ENCODE data around the gene RNF168.
"Not testable (repeated sequence)": the region's sequence is repeated elsewhere in the genome, so short reads cannot be mapped to it uniquely, and the experiment has no call there.

Gene RNF168

DNA sequence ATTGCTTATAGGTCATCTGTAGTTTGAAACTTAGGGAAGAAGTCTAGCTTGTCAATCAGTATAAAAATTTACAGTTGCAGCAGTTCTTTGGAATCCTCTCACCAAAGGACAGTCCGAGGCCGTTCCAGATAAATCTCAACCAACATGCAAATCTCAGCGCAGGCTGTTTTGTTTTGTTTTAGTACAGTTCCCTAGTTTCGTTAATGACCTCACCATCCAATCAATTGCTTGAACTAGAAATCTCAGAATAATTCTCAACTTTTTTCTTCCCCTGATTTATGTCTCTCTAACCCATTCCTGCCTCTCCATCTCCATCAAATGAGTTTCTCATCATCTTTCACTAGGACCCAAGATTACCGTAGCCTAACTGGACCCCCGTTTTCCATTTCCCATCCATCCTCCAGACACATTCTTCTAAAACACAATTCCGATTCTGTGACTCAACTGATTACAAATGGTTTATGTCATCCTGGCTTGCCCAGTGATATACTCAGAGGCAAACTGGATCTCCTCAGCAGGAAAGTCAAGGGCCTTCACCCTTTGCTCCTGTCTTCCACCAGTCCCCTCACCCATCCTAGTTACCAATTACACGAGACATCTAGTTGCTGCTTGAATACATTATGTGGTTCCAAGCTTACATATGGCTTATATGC, 10.3 kb upstream of the RNF168 start:
- TF ChIP-seq, protein P1, sequence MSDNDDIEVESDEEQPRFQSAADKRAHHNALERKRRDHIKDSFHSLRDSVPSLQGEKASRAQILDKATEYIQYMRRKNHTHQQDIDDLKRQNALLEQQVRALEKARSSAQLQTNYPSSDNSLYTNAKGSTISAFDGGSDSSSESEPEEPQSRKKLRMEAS (IDR thresholded peaks at IDR 0.05; ENCODE audit: low read depth, low read length) = no peak
- TF ChIP-seq MYC (IDR thresholded peaks at IDR 0.05; ENCODE audit: low read depth, low read length) (no peak), POLR2A (IDR thresholded peaks at IDR 0.05; ENCODE audit: extremely low read depth, insufficient read length) (no peak)
- TF ChIP-seq, protein P2, sequence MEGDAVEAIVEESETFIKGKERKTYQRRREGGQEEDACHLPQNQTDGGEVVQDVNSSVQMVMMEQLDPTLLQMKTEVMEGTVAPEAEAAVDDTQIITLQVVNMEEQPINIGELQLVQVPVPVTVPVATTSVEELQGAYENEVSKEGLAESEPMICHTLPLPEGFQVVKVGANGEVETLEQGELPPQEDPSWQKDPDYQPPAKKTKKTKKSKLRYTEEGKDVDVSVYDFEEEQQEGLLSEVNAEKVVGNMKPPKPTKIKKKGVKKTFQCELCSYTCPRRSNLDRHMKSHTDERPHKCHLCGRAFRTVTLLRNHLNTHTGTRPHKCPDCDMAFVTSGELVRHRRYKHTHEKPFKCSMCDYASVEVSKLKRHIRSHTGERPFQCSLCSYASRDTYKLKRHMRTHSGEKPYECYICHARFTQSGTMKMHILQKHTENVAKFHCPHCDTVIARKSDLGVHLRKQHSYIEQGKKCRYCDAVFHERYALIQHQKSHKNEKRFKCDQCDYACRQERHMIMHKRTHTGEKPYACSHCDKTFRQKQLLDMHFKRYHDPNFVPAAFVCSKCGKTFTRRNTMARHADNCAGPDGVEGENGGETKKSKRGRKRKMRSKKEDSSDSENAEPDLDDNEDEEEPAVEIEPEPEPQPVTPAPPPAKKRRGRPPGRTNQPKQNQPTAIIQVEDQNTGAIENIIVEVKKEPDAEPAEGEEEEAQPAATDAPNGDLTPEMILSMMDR (IDR thresholded peaks at IDR 0.05; ENCODE audit: low read depth, low read length) = no peak
- H3K4me3 ChIP-seq (ENCODE audit: low read depth, low read length) = no peak overlapping the region
- no peak for DNase-seq (ENCODE audit: low read depth)

DNA sequence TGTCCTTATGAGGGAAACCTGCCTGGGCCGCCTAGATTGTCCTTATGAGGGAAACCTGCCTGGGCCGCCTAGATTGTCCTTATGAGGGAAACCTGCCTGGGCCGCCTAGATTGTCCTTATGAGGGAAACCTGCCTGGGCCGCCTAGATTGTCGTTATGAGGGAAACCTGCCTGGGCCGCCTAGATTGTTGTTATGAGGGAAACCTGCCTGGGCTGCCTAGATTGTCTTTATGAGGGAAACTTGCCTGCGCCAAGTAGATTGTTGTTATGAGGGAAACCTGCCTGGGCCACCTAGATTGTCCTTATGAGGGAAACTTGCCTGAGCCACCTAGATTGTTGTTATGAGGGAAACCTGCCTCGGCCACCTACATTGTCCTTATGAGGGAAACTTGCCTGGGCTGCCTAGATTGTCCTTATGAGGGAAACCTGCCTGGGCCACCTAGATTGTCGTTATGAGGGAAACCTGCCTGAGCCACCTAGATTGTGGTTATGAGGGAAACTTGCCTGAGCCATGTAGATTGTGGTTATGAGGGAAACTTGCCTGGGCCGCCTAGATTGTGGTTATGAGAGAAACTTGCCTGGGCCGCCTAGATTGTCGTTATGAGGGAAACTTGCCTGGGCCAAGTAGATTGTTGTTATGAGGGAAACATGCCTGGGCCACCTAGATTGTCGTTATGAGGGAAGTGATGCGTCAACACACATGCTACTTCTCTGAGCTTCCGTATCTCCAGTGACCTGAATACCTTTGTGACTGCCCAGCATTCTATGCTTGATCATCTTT, 8.3 kb upstream of the RNF168 start:
- not testable (repeated sequence) for H3K4me3 ChIP-seq (ENCODE audit: low read depth, low read length); DNase-seq (ENCODE audit: low read depth)

DNA sequence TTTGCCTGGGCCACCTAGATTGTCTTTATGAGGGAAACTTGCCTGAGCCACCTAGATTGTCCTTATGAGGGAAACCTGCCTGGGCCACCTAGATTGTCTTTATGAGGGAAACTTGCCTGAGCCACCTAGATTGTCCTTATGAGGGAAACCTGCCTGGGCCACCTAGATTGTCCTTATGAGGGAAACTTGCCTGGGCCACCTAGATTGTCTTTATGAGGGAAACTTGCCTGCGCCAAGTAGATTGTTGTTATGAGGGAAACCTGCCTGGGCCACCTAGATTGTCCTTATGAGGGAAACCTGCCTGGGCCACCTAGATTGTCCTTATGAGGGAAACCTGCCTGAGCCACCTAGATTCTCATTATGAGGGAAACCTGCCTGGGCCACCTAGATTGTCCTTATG, 7.5 kb upstream of the RNF168 start:
- H3K4me3 ChIP-seq (ENCODE audit: low read depth, low read length); DNase-seq (ENCODE audit: low read depth): not testable (repeated sequence)

DNA sequence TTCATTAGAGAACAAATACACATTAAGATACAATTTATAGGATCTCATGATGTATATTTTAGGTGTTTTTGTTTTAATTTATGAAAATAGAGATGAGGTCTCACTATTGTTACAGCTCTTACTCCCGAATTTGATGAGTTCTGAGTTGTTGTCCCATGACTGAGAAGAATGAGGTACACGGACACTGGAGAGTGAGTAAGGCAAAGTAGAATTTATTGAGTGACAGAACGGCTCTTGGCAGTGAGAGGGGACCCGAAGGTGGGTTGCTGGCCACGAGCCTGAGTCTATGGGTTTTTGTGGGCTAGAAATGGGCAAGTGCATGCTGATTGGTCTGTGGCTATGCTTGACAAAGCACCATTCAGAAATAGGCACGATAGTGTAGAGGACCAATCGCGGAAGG, 3.1 kb upstream of the RNF168 start:
- DNase-seq (ENCODE audit: low read depth) = no peak
- no peak overlapping the region for H3K4me3 ChIP-seq (ENCODE audit: low read depth, low read length)
- TF ChIP-seq MYC (IDR thresholded peaks at IDR 0.05; ENCODE audit: low read depth, low read length) (no peak), POLR2A (IDR thresholded peaks at IDR 0.05; ENCODE audit: extremely low read depth, insufficient read length) (no peak)
- TF ChIP-seq, protein P1 (IDR thresholded peaks at IDR 0.05; ENCODE audit: low read depth, low read length) = no peak
- TF ChIP-seq, protein P2 (IDR thresholded peaks at IDR 0.05; ENCODE audit: low read depth, low read length) = no peak

DNA sequence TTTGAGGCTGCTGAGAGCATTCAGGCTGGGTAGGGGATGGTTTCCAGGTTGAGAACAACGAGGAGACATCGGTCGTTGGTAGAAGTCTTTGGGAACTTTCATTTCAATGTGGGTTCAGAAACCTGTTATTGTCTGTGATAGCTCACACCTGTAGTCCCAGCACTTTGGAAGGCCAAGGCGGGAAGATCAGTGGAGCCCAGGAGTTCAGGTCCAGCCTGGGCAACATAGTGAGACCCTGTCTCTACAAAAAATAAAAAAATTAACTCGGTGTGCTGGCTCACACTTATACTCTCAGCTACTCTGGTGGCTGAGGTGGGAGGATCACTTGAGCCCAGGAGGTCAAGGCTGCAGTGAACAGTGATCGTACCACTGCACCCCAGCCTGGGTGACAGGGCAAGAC, 988 bp upstream of the RNF168 start:
- DNase-seq (ENCODE audit: low read depth) = no peak

DNA sequence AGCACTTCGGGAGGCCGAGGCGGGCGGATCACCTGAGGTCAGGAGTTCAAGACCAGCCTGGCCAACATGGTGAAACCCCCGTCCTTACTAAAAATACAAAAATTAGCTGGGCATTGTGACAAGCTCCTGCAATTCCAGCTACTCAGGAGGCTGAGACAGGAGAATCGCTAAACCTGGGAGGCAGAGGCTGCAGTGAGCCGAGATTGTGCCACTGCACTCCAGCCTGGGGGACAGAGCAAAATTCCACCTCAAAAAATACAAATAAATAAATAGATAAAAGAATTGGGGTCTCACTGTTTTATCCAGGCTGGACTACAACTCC, 470 bp upstream of the RNF168 start:
- DNase-seq (ENCODE audit: low read depth) = not testable (repeated sequence)
- H3K4me3 ChIP-seq (ENCODE audit: low read depth, low read length) = peak overlapping the region; percentile 86

More for the DNA sequence above, 988 bp upstream of the RNF168 start:
- H3K4me3 ChIP-seq (ENCODE audit: low read depth, low read length) = no peak overlapping the region
- TF ChIP-seq, protein P1 (IDR thresholded peaks at IDR 0.05; ENCODE audit: low read depth, low read length) = no peak
- no peak for TF ChIP-seq POLR2A (IDR thresholded peaks at IDR 0.05; ENCODE audit: extremely low read depth, insufficient read length)
- no peak for TF ChIP-seq MYC (IDR thresholded peaks at IDR 0.05; ENCODE audit: low read depth, low read length)
- TF ChIP-seq, protein P2 (IDR thresholded peaks at IDR 0.05; ENCODE audit: low read depth, low read length) = no peak

DNA sequence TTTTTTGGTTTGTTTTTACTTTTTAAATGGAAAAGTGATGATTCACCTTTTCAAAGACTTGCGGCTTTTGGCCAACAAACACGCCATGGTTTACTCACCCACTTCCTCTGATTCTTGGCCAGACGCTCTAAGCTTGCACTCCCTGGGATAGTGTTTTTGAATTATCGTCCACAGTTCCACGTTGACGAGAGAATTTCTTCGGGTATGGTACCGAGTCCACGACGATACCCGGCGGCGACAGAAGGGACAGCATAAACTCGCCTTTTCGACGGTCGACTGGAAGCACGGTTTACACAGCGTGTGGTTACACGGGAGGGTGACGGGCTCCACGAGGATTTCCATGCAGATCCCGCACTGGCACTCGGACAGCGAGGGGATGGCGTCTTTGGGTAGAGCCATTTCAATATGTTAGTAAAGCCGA, 783 bp downstream of the RNF168 start:
- peak overlapping the region; percentile 86 for H3K4me3 ChIP-seq (ENCODE audit: low read depth, low read length)
- DNase-seq (ENCODE audit: low read depth) = peak; percentile 80
- TF ChIP-seq, protein P1 (IDR thresholded peaks at IDR 0.05; ENCODE audit: low read depth, low read length) = peak; percentile 3; the same call in 1 of the 2 replicates
- TF ChIP-seq, protein P2 (IDR thresholded peaks at IDR 0.05; ENCODE audit: low read depth, low read length) = no peak
